GM12892 (cell line): Measurements from ENCODE around the gene MPV17L2.

Experiments used
- DNase-seq: peaks from one replicate; pipeline ENCODE4 v3.0.0; 2011; ENCODE audit not compliant: insufficient read length
- FAIRE-seq: peaks from 2 replicates; lab custom pipeline; 2011; peaks lifted over from hg19 to GRCh38; lab: Jason Lieb, UNC
- POLR2A ChIP-seq: IDR thresholded peaks from 2 replicates; pipeline ENCODE4 v1.6.1; 2011; ENCODE audit warnings: low read depth, low read length, control low read depth
- POLR2AphosphoS5 ChIP-seq: IDR thresholded peaks from 2 replicates; pipeline ENCODE4 v1.6.1; 2011; ENCODE audit warnings: low read depth, low read length, control low read depth
- TAF1 ChIP-seq: IDR thresholded peaks from 2 replicates; pipeline ENCODE4 v1.6.1; 2011; ENCODE audit warnings: low read depth, mild to moderate bottlenecking, control low read depth, low read length, borderline replicate concordance

Gene MPV17L2

DNA sequence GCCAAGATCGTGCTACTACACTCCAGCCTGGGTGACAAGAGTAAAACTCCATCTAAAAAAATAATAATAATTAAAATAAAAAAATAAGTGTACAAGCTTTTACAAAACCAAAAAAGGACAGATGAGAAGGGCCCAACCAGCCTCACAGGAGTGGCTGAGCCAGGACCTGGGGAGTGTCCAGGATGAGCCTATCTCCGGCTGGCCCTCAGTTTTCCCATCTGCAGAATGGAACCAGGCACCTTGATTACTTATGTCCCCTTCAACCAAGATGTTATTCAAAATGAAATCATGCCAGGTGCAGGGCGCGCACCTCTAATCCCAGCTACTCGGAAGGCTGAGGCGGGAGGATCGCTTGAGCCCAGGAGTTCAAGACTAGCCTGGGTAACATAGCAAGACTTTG is 28.9 kb upstream of the MPV17L2 start:
- no peak for TF ChIP-seq POLR2AphosphoS5
- TF ChIP-seq POLR2A, result no peak
- TF ChIP-seq TAF1, result no peak
- DNase-seq (no peak), FAIRE-seq (no peak)

- FAIRE-seq (no peak), DNase-seq (no peak)
- no peak for TF ChIP-seq POLR2A
- no peak for TF ChIP-seq TAF1
- TF ChIP-seq POLR2AphosphoS5, result no peak
Observed at GRCh38 chr19:18165794-18166544, 27.0 kb upstream of the MPV17L2 start.

GRCh38 chr19:18167011-18167410 is 26.0 kb upstream of the MPV17L2 start:
- FAIRE-seq (no peak), DNase-seq (no peak)
- no peak for TF ChIP-seq POLR2AphosphoS5
- no peak for TF ChIP-seq POLR2A
- TF ChIP-seq TAF1, result no peak

DNA sequence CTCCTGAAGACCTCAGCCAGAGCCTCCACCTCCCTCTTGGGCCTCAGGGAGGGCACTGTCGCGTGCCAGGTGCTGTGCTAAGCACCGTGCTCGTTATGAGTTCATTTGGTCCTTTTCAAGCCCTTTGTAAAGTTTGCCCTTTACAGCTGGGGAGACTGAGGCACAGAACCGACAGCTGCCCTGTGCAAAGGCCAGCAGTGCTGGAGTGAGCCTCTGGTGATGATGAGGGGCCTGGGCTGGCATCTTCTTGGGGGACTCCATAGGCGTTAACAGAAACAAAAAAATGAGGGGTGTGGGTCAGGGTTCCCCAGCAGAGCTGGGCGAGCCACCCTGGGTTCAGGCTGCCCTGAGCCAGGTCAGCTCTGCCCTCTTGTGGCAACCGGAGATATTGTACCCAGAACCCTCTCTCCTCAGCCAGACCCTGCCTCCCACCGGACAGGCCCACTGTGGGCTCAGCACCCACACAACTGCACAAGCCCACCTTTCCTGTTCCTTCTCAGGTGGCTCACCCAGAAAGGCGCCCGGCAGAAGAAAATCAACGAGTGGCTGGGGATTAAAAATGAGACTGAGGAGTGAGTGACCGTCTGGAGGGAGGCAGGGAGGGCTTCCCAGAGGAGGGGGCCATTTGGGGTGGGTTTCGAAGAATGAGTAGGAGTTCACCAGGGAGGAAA is 24.9 kb upstream of the MPV17L2 start:
- TF ChIP-seq POLR2A (no peak), POLR2AphosphoS5 (no peak), TAF1 (no peak)
- FAIRE-seq (peak; percentile 93), DNase-seq (peak; percentile 92)

DNA sequence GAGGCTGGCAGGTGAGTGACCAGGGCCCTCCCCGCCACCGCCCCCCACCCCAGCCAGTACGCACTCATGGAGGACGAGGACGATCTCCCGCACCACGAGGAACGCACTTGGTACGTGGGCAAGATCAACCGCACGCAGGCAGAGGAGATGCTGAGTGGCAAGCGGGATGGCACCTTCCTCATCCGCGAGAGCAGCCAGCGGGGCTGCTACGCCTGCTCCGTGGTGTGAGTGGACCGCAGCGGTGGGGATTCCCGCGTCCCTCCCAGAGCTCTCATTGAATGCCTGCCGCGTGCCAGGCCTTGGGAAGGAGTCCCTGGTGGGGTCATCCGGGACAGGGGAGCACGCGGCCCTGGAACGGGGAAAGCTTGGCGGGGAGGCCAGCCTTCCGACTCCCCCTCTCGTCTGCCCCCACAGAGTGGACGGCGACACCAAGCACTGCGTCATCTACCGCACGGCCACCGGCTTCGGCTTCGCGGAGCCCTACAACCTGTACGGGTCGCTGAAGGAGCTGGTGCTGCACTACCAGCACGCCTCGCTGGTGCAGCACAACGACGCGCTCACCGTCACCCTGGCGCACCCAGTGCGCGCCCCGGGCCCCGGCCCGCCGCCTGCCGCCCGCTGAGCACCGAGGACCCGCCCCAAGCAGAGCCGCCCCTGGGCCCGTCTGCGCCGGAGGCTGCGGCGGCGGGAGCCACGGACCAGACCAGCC is 24.2 kb upstream of the MPV17L2 start:
- FAIRE-seq (peak; percentile 44), DNase-seq (no peak)
- no peak for TF ChIP-seq TAF1
- peak; percentile 49; the same call in 1 of the 2 replicates for TF ChIP-seq POLR2A

DNA sequence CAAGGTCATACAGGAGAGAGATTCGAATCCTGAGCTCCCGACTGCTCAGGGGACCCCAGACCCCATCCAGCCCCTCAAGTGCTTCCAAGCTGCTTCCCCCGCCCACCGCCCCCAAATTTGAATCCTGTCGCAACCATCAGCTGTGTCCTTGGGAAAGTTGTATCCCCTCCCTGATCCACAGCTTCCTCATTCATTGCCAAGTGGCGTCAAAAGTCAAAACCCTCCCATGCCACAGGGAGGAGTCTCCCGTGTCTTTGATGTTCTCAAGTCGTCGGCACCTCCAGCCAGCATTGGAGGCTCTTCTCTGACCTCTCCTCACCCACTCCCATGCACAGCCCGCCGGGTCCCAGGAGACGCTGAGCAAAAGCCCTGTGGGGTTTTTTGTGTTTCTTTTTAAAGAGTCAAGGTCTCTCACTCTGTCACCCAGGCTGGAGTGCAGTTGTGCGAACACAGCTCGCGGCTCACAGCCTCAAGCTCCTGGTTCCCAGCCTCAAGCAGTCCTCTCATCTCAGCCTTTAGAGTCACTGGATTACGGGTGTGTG is 22.2 kb upstream of the MPV17L2 start:
- peak; percentile 88 for FAIRE-seq
- no peak for DNase-seq
- TF ChIP-seq TAF1 (no peak), POLR2AphosphoS5 (peak; percentile 51; the same call in 1 of the 2 replicates), POLR2A (peak; percentile 40; the same call in 1 of the 2 replicates)

- TF ChIP-seq POLR2AphosphoS5, result no peak
- TF ChIP-seq TAF1, result no peak
- no peak for TF ChIP-seq POLR2A
- FAIRE-seq (peak; percentile 76), DNase-seq (no peak)
Observed at GRCh38 chr19:18171605-18172327, 21.3 kb upstream of the MPV17L2 start.

DNA sequence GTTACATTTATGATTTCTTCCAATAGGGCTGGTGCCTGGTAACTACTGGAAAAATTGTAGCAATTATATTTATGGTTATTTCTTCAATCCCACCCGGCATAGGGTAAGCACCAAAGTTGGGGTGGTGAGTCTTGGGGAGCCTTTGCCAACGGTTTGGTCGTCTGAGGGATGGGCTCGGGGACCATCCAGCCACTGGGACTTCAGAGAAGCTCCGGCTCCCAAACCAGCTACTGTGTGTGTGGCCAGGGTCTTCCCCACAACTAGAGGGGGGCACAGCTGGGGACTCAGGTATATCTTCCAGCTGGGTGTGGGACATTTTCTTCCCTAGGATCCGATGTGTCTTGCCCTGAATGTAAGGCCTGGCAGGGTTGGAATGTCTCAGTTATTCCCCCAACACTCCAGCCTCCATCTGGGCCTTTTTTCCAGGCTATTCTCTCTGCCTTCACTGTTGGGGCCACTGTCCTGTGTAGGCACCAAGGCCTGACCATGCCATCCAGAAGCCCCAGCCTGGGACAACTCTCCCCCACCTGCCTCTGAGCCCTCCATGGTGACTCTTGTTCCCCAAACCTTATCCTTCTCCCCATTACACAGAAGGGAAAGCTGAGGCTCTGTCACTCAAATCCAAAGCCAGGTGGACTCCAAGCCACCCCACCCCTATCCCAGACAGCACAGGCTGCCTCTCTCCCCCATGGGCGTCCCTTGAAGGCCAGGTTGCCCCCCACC is 20.5 kb upstream of the MPV17L2 start:
- FAIRE-seq, result peak; percentile 63
- DNase-seq, result no peak
- TF ChIP-seq POLR2A (no peak), POLR2AphosphoS5 (no peak), TAF1 (no peak)

- DNase-seq, result no peak
- FAIRE-seq, result no peak
- no peak for TF ChIP-seq POLR2AphosphoS5
- no peak for TF ChIP-seq TAF1
- no peak for TF ChIP-seq POLR2A
Observed at GRCh38 chr19:18173054-18173571, 19.9 kb upstream of the MPV17L2 start.

DNA sequence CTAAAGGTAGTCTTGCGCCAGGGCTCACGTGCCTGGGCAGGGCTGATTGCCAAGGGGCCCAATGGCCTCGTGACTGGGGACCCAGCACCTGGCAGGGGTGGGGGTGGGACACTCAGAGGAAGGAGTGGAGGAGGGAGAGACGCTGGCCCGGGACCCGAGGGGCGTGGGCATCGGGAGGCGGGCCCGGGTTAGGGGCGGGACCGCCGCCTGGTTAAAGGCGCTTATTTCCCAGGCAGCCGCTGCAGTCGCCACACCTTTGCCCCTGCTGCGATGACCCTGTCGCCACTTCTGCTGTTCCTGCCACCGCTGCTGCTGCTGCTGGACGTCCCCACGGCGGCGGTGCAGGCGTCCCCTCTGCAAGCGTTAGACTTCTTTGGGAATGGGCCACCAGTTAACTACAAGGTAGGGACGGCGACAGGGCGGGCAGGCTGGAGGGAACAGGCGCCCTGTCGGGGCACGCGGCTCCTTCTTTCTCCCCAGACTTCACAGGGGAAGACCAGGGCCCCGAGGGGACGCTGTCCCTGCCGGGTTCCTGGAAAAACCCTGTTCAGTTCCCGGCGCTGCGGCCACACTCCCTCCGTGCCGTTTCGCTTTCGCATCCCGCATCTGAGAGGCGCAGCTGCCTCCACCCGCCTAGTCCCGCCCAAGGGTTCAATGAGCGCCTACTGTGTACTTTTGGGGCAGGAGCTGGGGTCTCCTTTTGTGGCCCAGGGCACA is 19.3 kb upstream of the MPV17L2 start, which contains the start of gene IFI30:
TSS of gene IFI30 (plus strand) at position 242 of the 717 bp plus-strand sequence. CDS start at position 271, 29 bp downstream.
- TF ChIP-seq POLR2A (peak; percentile 98), TAF1 (peak; percentile 71; the same call in 1 of the 2 replicates), POLR2AphosphoS5 (peak; percentile 93)
- FAIRE-seq (peak; percentile 87), DNase-seq (peak; percentile 88)
